NCI-H187 treated with DMSO at 0.1 percent for 48 hours (cell line): Measurements from ENCODE around the gene TBXAS1.
"Not testable (repeated sequence)": the region's sequence is repeated elsewhere in the genome, so short reads cannot be mapped to it uniquely, and the experiment has no call there.

ENCODE experiments used
- DNase-seq: peaks from one replicate; lab custom pipeline; 2025; lab: John Stamatoyannopoulos, UW

Gene TBXAS1

GRCh38 chr7:139827042-139827441 is 2.0 kb upstream of the TBXAS1 start:
- DNase-seq, result no peak

GRCh38 chr7:139828446-139828845 is 618 bp upstream of the TBXAS1 start:
- DNase-seq, result no peak

- no peak for DNase-seq
Observed at GRCh38 chr7:139829775-139830117, 682 bp downstream of the TBXAS1 start.

- DNase-seq, result no peak
Observed at GRCh38 chr7:139830292-139830691, 1.2 kb downstream of the TBXAS1 start.

GRCh38 chr7:139830782-139831501 is 1.9 kb downstream of the TBXAS1 start:
- no peak for DNase-seq

GRCh38 chr7:139835848-139836247 is 6.8 kb downstream of the TBXAS1 start:
- DNase-seq, result not testable (repeated sequence)

GRCh38 chr7:139837291-139837690 is 8.2 kb downstream of the TBXAS1 start:
- not testable (repeated sequence) for DNase-seq

- no peak for DNase-seq
Observed at GRCh38 chr7:139838276-139838675, 9.2 kb downstream of the TBXAS1 start.

GRCh38 chr7:139838876-139839275 is 9.8 kb downstream of the TBXAS1 start:
- DNase-seq, result no peak

GRCh38 chr7:139840776-139841175 is 11.7 kb downstream of the TBXAS1 start:
- no peak for DNase-seq

- DNase-seq, result no peak
Observed at GRCh38 chr7:139842401-139843210, 13.5 kb downstream of the TBXAS1 start.

GRCh38 chr7:139843211-139843537 is 14.1 kb downstream of the TBXAS1 start:
- DNase-seq, result not testable (repeated sequence)

- no peak for DNase-seq
Observed at GRCh38 chr7:139844779-139845442, 15.8 kb downstream of the TBXAS1 start.

- no peak for DNase-seq
Observed at GRCh38 chr7:139845443-139845805, 16.4 kb downstream of the TBXAS1 start.

- no peak for DNase-seq
Observed at GRCh38 chr7:139846297-139846696, 17.2 kb downstream of the TBXAS1 start.

GRCh38 chr7:139848274-139848673 is 19.2 kb downstream of the TBXAS1 start:
- DNase-seq, result no peak

- DNase-seq, result no peak
Observed at GRCh38 chr7:139850906-139851305, 21.8 kb downstream of the TBXAS1 start.

- no peak for DNase-seq
Observed at GRCh38 chr7:139851770-139852481, 22.9 kb downstream of the TBXAS1 start.

- no peak for DNase-seq
Observed at GRCh38 chr7:139852482-139852845, 23.4 kb downstream of the TBXAS1 start.

- no peak for DNase-seq
Observed at GRCh38 chr7:139853506-139854123, 24.6 kb downstream of the TBXAS1 start.

- DNase-seq, result no peak
Observed at GRCh38 chr7:139854124-139854511, 25.1 kb downstream of the TBXAS1 start.
